CD4-positive, alpha-beta T cell (primary cell): ENCODE data around the gene ELANE. TPM values are rescaled to one million over a fixed set of nuclear protein-coding genes. Genes with fewer than 3 reads are reported as not detected.
"Not testable (repeated sequence)": the region's sequence is repeated elsewhere in the genome, so short reads cannot be mapped to it uniquely, and the experiment has no call there.

Experiments
- ATAC-seq: fragments of 200-7000 bp; cut with Tn5 transposase; one replicate; pipeline ENCODE4 v1.10.0; 2022; ENCODE audit warnings: mild to moderate bottlenecking; ENCODE audit not compliant: poor library complexity
- CTCF ChIA-PET: fragments of 350-600 bp; sonication (Branson Sonifier 250); formaldehyde crosslinking; loops from one replicate; lab custom pipeline; 2021; ENCODE audit warnings: antibody characterized with exemption, inconsistent platforms; lab: Charles Lee
- POLR2A ChIA-PET: fragments of 350-600 bp; sonication (Branson Sonifier 250); formaldehyde crosslinking; loops from one replicate; lab custom pipeline; 2021; ENCODE audit warnings: antibody characterized with exemption, inconsistent platforms; lab: Charles Lee
- DNase-seq, 14 experiments: peaks; one replicate each; pipeline ENCODE4 v3.0.0-alpha.2; 2013 to 2020; ENCODE audit warnings: mixed read lengths in 2 of 14
- H3K27ac ChIP-seq, 2 donors: one replicate each; pipeline versions ENCODE4 v1.5.1 to v1.7.0; 2013; ENCODE audit warnings: low read length in 2 of 2, low read depth in 1 of 2, mild to moderate bottlenecking in 1 of 2
- H3K27me3 ChIP-seq, 2 experiments: 1 replicate in 1 of 2; 2 replicates in 1 of 2; pipeline versions ENCODE4 v1.6.1 to v1.7.0; 2013; ENCODE audit warnings: low read length in 2 of 2, control low read depth in 1 of 2, mild to moderate bottlenecking in 1 of 2, moderate library complexity in 1 of 2; ENCODE audit not compliant: insufficient read depth in 2 of 2, control insufficient read depth in 1 of 2
- H3K36me3 ChIP-seq: one replicate; pipeline ENCODE4 v1.6.1; 2013; ENCODE audit warnings: low read length, control low read depth; ENCODE audit not compliant: insufficient read depth
- H3K4me1 ChIP-seq: one replicate; pipeline ENCODE4 v1.6.1; 2013; ENCODE audit warnings: low read length, control low read depth; ENCODE audit not compliant: insufficient read depth
- H3K4me3 ChIP-seq: one replicate; pipeline ENCODE4 v1.5.1; 2013; ENCODE audit warnings: mild to moderate bottlenecking, low read length, moderate library complexity
- H3K9me3 ChIP-seq, 2 experiments: 1 replicate in 1 of 2; 2 replicates in 1 of 2; pipeline versions ENCODE4 v1.6.1 to v1.7.0; 2013; ENCODE audit warnings: low read length in 2 of 2, mild to moderate bottlenecking in 2 of 2, control low read depth in 1 of 2, moderate library complexity in 1 of 2; ENCODE audit not compliant: control insufficient read depth in 1 of 2, insufficient read depth in 1 of 2
- H3K27ac Mint-ChIP-seq: one replicate; pipeline ENCODE4 v1.8.0; 2020; ENCODE audit warnings: mixed read lengths
- H3K27me3 Mint-ChIP-seq: one replicate; pipeline ENCODE4 v1.8.0; 2021; ENCODE audit warnings: mixed read lengths
- H3K36me3 Mint-ChIP-seq: one replicate; pipeline ENCODE4 v1.8.0; 2021; ENCODE audit warnings: low read depth, mixed read lengths
- H3K4me1 Mint-ChIP-seq: one replicate; pipeline ENCODE4 v1.8.0; 2021; ENCODE audit warnings: low read depth, mixed read lengths
- H3K4me3 Mint-ChIP-seq: one replicate; pipeline ENCODE4 v1.8.0; 2020; ENCODE audit warnings: mild to moderate bottlenecking, mixed read lengths
- H3K9me3 Mint-ChIP-seq: one replicate; pipeline ENCODE4 v1.8.0; 2020; ENCODE audit warnings: mixed read lengths
- intact Hi-C, 2 experiments: fragments of 100-400 bp; cut with DNase I in 1 of 2; cut with micrococcal nuclease in 1 of 2; formaldehyde crosslinking; loops; one replicate each; pipeline versions ENCODE4 v1.15.1 to v1.9.0; 2023 to 2025; cut with DNase I, micrococcal nuclease
- total RNA-seq, 174 experiments: library from RNA in 2 of 174; stranded (reverse) in 2 of 174; gene quantifications; one replicate each; pipeline ENCODE4 v1.2.3 and lab custom pipeline; 2021 to 2026
- TF ChIP-seq, protein P1 (sequence below): fragments of 200-600 bp; IDR thresholded peaks from one replicate; pipeline ENCODE4 v1.8.0; 2022; ENCODE audit warnings: antibody characterized with exemption, mild to moderate bottlenecking

Gene ELANE
- total RNA-seq, 2 experiments from 2014 or later, result not detected

DNA sequence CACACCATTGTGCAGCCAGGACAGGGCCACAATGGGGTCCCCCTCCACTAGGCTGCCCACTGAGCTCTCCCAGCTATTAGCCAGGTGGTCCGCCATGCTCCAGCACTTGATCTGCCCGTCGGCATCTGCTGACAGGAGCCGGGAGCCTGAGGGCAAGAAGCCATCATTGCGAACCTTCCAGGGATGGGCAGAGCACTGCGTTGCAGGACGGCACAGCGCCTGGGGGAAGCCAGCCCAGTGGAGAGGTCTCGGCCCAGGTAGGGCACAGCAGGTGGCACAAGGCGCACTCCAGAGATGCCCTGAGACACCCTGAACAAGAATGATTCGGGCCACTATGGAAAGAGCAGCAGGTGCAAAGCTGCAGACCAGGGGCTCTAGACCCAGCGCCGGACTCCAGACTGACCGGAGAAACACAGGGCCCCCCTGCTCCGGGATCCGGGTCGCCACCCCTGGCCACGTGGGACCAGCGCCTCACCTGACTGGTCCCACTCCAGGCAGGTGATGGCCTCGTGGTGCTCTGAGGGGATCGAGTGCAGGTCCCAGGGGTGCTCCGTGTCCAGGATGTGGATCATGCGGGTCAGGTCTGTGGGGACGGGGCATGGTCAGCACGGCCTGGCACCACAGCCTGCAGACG, 37.7 kb downstream of the ELANE start:
- peak overlapping the region; percentile 82 for H3K27ac Mint-ChIP-seq
- H3K4me3 ChIP-seq, result no peak overlapping the region
- H3K4me1 ChIP-seq, result peaks cover 25% of the 10 kb centered on the region
- H3K36me3 ChIP-seq, result peaks cover 44% of the 10 kb centered on the region
- H3K27me3 ChIP-seq, result no peaks in the 10 kb centered on the region
- H3K9me3 ChIP-seq, result no peaks in the 10 kb centered on the region
- CTCF ChIA-PET, result no interaction called here
- no peak overlapping the region for H3K27ac ChIP-seq
- DNase-seq (no peak), ATAC-seq (no peak)
- peaks cover 3% of the 10 kb centered on the region for H3K27me3 Mint-ChIP-seq
- H3K9me3 Mint-ChIP-seq, result no peaks in the 10 kb centered on the region
- TF ChIP-seq, protein P1, sequence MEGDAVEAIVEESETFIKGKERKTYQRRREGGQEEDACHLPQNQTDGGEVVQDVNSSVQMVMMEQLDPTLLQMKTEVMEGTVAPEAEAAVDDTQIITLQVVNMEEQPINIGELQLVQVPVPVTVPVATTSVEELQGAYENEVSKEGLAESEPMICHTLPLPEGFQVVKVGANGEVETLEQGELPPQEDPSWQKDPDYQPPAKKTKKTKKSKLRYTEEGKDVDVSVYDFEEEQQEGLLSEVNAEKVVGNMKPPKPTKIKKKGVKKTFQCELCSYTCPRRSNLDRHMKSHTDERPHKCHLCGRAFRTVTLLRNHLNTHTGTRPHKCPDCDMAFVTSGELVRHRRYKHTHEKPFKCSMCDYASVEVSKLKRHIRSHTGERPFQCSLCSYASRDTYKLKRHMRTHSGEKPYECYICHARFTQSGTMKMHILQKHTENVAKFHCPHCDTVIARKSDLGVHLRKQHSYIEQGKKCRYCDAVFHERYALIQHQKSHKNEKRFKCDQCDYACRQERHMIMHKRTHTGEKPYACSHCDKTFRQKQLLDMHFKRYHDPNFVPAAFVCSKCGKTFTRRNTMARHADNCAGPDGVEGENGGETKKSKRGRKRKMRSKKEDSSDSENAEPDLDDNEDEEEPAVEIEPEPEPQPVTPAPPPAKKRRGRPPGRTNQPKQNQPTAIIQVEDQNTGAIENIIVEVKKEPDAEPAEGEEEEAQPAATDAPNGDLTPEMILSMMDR, result no peak
- intact Hi-C loops, result no loop called here
- H3K4me3 Mint-ChIP-seq, result peak overlapping the region; percentile 60
- POLR2A ChIA-PET, result interaction anchor here (0.8 kb wide), 1 partner anchor 19 kb away, joined by 4 read pairs; no protein-coding TSS in a partner anchor
- H3K4me1 Mint-ChIP-seq, result peaks cover 21% of the 10 kb centered on the region
- peaks cover 41% of the 10 kb centered on the region for H3K36me3 Mint-ChIP-seq

GRCh38 chr19:890831-891230, 38.7 kb downstream of the ELANE start:
- Mint-ChIP-seq H3K4me1 (peaks cover 25% of the 10 kb centered on the region), H3K27ac (peak overlapping the region; percentile 79), H3K27me3 (peaks cover 3% of the 10 kb centered on the region), H3K4me3 (peak overlapping the region; percentile 83), H3K9me3 (no peaks in the 10 kb centered on the region), H3K36me3 (peaks cover 39% of the 10 kb centered on the region)
- TF ChIP-seq, protein P1, result no peak
- H3K36me3 ChIP-seq, result peaks cover 34% of the 10 kb centered on the region
- ChIA-PET POLR2A (no interaction called here), CTCF (no interaction called here)
- intact Hi-C loops, result no loop called here
- ATAC-seq (no peak), DNase-seq (no peak)
- H3K27ac ChIP-seq, result no peak overlapping the region
- H3K4me1 ChIP-seq, result peaks cover 25% of the 10 kb centered on the region
- no peak overlapping the region for H3K4me3 ChIP-seq
- H3K9me3 ChIP-seq, result no peaks in the 10 kb centered on the region
- H3K27me3 ChIP-seq, result no peaks in the 10 kb centered on the region

DNA sequence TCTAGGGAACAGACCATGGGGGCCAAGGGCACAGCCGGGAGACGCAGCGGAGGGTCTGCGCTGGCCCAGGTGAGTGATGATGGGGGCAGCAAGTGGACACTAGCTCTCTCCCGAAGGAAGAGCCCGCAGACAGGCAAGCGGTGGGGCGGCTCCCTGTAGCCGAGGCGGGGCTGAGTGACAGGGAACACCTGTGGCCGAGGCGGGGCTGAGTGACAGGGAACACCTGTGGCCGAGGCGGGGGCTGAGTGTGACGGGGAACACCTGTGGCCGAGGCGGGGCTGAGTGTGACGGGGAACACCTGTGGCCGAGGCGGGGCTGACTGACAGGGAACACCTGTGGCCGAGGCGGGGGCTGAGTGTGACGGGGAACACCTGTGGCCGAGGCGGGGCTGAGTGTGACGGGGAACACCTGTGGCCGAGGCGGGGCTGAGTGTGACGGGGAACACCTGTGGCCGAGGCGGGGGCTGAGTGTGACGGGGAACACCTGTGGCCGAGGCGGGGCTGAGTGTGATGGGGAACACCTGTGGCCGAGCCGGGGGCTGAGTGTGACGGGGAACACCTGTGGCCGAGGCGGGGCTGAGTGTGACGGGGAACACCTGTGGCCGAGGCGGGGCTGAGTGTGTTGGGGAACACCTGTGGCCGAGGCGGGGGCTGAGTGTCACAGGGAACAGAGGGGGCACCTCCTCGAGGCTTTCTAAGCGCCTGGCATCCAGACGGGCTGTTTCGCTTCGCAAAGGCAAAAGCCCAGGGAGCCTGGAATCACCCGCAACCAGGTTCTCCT, 39.5 kb downstream of the ELANE start:
- Histone ChIP-seq H3K4me3 (peak overlapping the region; percentile 69), H3K36me3 (peaks cover 33% of the 10 kb centered on the region), H3K4me1 (peaks cover 25% of the 10 kb centered on the region), H3K27ac (peak overlapping the region in 1 of 2 donors; percentile 58)
- Mint-ChIP-seq H3K36me3 (peaks cover 42% of the 10 kb centered on the region), H3K27ac (peak overlapping the region; percentile 98), H3K4me3 (peak overlapping the region; percentile 84), H3K4me1 (peaks cover 25% of the 10 kb centered on the region)
- H3K9me3 ChIP-seq, H3K27me3 Mint-ChIP-seq, H3K27me3 ChIP-seq, DNase-seq, ATAC-seq, H3K9me3 Mint-ChIP-seq: not testable (repeated sequence)
- ChIA-PET POLR2A (interaction anchor here (1.0 to 7.0 kb wide), 3 partner anchors 15 to 183 kb away, joined by 3 to 183 read pairs (median 29); no protein-coding TSS in a partner anchor), CTCF (interaction anchor here (2.0 to 2.3 kb wide), 2 partner anchors 28 kb away, joined by 10 to 12 read pairs; no protein-coding TSS in a partner anchor)
- intact Hi-C loops, result loop anchor here (2.0 kb wide), 2 partner anchors 19 to 29 kb away; no protein-coding TSS in a partner anchor
